SK-N-MC (cell line): ENCODE data around the gene CDH22.

Experiments used
- DNase-seq: peaks from one replicate; pipeline ENCODE4 v3.0.0-alpha.2; 2011; ENCODE audit warnings: low read depth, low spot score
- H3K27ac ChIP-seq: fragments of 200-600 bp; sonication (generic); 2 replicates; pipeline ENCODE4 v1.5.1; 2016; ENCODE audit warnings: mixed run types
- H3K36me3 ChIP-seq: fragments of 200-600 bp; sonication (generic); 2 replicates; pipeline ENCODE4 v1.6.1; 2017; ENCODE audit warnings: antibody characterized with exemption, low read length, mixed read lengths; ENCODE audit not compliant: insufficient read depth
- H3K4me3 ChIP-seq: fragments of 200-600 bp; sonication (generic); 2 replicates; pipeline ENCODE4 v1.5.1; 2016
- H3K9ac ChIP-seq: fragments of 200-600 bp; sonication (generic); 2 replicates; pipeline ENCODE4 v1.8.0; 2017; ENCODE audit warnings: mixed run types, mixed read lengths; ENCODE audit not compliant: insufficient read length
- H3K9me3 ChIP-seq: fragments of 200-600 bp; sonication (generic); 2 replicates; pipeline ENCODE4 v1.6.1; 2017; ENCODE audit warnings: low read depth, mild to moderate bottlenecking, antibody characterized with exemption, low read length, moderate library complexity, mixed read lengths
- EZH2 ChIP-seq: fragments of 200-600 bp; sonication (generic); IDR thresholded peaks from one replicate; pipeline ENCODE4 v1.6.1; 2017; ENCODE audit warnings: antibody characterized with exemption
- FOXP2 ChIP-seq: optimal IDR thresholded peaks from 2 replicates; pipeline ENCODE3; 2011; ENCODE audit warnings: mild to moderate bottlenecking, moderate library complexity; ENCODE audit not compliant: insufficient read depth; ENCODE audit errors: extremely low read length, control extremely low read depth
- POLR2AphosphoS5 ChIP-seq: IDR thresholded peaks from 2 replicates; pipeline ENCODE4 v1.6.1; 2012; ENCODE audit warnings: mild to moderate bottlenecking, low read depth, low read length, borderline replicate concordance

Gene CDH22

GRCh38 chr20:46347841-46348803 lies 39.8 kb upstream of the CDH22 start:
- no peaks in the 10 kb centered on the region for H3K36me3 ChIP-seq
- H3K27ac ChIP-seq = no peak overlapping the region
- no peak overlapping the region for H3K4me3 ChIP-seq
- no peaks in the 10 kb centered on the region for H3K9me3 ChIP-seq
- DNase-seq = no peak
- TF ChIP-seq EZH2 (no peak), POLR2AphosphoS5 (no peak), FOXP2 (no peak)
- no peak overlapping the region for H3K9ac ChIP-seq

GRCh38 chr20:46346770-46347169 lies 38.5 kb upstream of the CDH22 start:
- no peak for DNase-seq
- Histone ChIP-seq H3K36me3 (no peaks in the 10 kb centered on the region), H3K9ac (no peak overlapping the region), H3K27ac (no peak overlapping the region), H3K9me3 (no peaks in the 10 kb centered on the region), H3K4me3 (no peak overlapping the region)
- no peak for TF ChIP-seq POLR2AphosphoS5
- no peak for TF ChIP-seq FOXP2
- no peak for TF ChIP-seq EZH2

GRCh38 chr20:46344488-46345162 lies 36.3 kb upstream of the CDH22 start:
- Histone ChIP-seq H3K9me3 (no peaks in the 10 kb centered on the region), H3K4me3 (no peak overlapping the region), H3K9ac (no peak overlapping the region), H3K36me3 (no peaks in the 10 kb centered on the region), H3K27ac (no peak overlapping the region)
- no peak for TF ChIP-seq EZH2
- no peak for TF ChIP-seq FOXP2
- no peak for TF ChIP-seq POLR2AphosphoS5
- DNase-seq = no peak

GRCh38 chr20:46343975-46344357 lies 35.7 kb upstream of the CDH22 start:
- TF ChIP-seq EZH2 = no peak
- no peak for TF ChIP-seq FOXP2
- TF ChIP-seq POLR2AphosphoS5 = no peak
- H3K27ac ChIP-seq = no peak overlapping the region
- no peaks in the 10 kb centered on the region for H3K9me3 ChIP-seq
- no peak overlapping the region for H3K4me3 ChIP-seq
- no peaks in the 10 kb centered on the region for H3K36me3 ChIP-seq
- DNase-seq = no peak
- H3K9ac ChIP-seq = no peak overlapping the region

- H3K27ac ChIP-seq = no peak overlapping the region
- no peak overlapping the region for H3K9ac ChIP-seq
- no peaks in the 10 kb centered on the region for H3K9me3 ChIP-seq
- no peak overlapping the region for H3K4me3 ChIP-seq
- DNase-seq = no peak
- no peaks in the 10 kb centered on the region for H3K36me3 ChIP-seq
- TF ChIP-seq FOXP2 = no peak
- no peak for TF ChIP-seq EZH2
- TF ChIP-seq POLR2AphosphoS5 = no peak
Measured at GRCh38 chr20:46343348-46343974, 35.2 kb upstream of the CDH22 start.

GRCh38 chr20:46342451-46343347 lies 34.4 kb upstream of the CDH22 start:
- Histone ChIP-seq H3K9ac (no peak overlapping the region), H3K27ac (no peak overlapping the region), H3K4me3 (no peak overlapping the region), H3K36me3 (no peaks in the 10 kb centered on the region), H3K9me3 (no peaks in the 10 kb centered on the region)
- no peak for DNase-seq
- TF ChIP-seq POLR2AphosphoS5 (no peak), FOXP2 (no peak), EZH2 (no peak)

- TF ChIP-seq FOXP2 (no peak), POLR2AphosphoS5 (no peak), EZH2 (no peak)
- no peak for DNase-seq
- Histone ChIP-seq H3K27ac (no peak overlapping the region), H3K9ac (no peak overlapping the region), H3K9me3 (no peaks in the 10 kb centered on the region), H3K36me3 (no peaks in the 10 kb centered on the region), H3K4me3 (no peak overlapping the region)
Measured at GRCh38 chr20:46342010-46342378, 33.7 kb upstream of the CDH22 start.
